Measurements from ENCODE around the gene GJC1.

Gene GJC1

GRCh38 chr17:44847586-44847985 lies 17.5 kb upstream of the GJC1 start, which contains the start of gene HIGD1B:
Gene HIGD1B, plus strand, starts transcription at chr17:44847883. Its CDS starts 270 bp downstream, at chr17:44848153.
- DNase-seq (ENCODE audit: low read depth): no peak

GRCh38 chr17:44846206-44846605 lies 16.1 kb upstream of the GJC1 start:
- DNase-seq (ENCODE audit: low read depth): no peak
- no peak overlapping the region for H3K4me3 ChIP-seq (ENCODE audit: low read depth, low read length)
- no peak for TF ChIP-seq CTCF (conservative IDR thresholded peaks at IDR 0.05; ENCODE audit: low read depth, low read length)

More at GRCh38 chr17:44847586-44847985, 17.5 kb upstream of the GJC1 start, which contains the start of gene HIGD1B:
- no peak for TF ChIP-seq CTCF (conservative IDR thresholded peaks at IDR 0.05; ENCODE audit: low read depth, low read length)
- no peak within 1 kb of the TSS for H3K4me3 ChIP-seq (ENCODE audit: low read depth, low read length)

- peak; percentile 30 for TF ChIP-seq CTCF (conservative IDR thresholded peaks at IDR 0.05; ENCODE audit: low read depth, low read length)
These were observed 14.3 kb upstream of the GJC1 start for GRCh38 chr17:44844390-44844830.

GRCh38 chr17:44842748-44843147 lies 12.7 kb upstream of the GJC1 start:
- no peak for DNase-seq (ENCODE audit: low read depth)
- H3K4me3 ChIP-seq (ENCODE audit: low read depth, low read length): no peak overlapping the region
- TF ChIP-seq CTCF (conservative IDR thresholded peaks at IDR 0.05; ENCODE audit: low read depth, low read length): no peak

More at GRCh38 chr17:44844390-44844830, 14.3 kb upstream of the GJC1 start:
- no peak overlapping the region for H3K4me3 ChIP-seq (ENCODE audit: low read depth, low read length)
- DNase-seq (ENCODE audit: low read depth): peak; percentile 40

GRCh38 chr17:44840936-44841335 lies 10.8 kb upstream of the GJC1 start:
- no peak for DNase-seq (ENCODE audit: low read depth)
- H3K4me3 ChIP-seq (ENCODE audit: low read depth, low read length): no peak overlapping the region
- no peak for TF ChIP-seq CTCF (conservative IDR thresholded peaks at IDR 0.05; ENCODE audit: low read depth, low read length)

GRCh38 chr17:44840274-44840673 lies 10.2 kb upstream of the GJC1 start:
- no peak for DNase-seq (ENCODE audit: low read depth)
- no peak overlapping the region for H3K4me3 ChIP-seq (ENCODE audit: low read depth, low read length)
- no peak for TF ChIP-seq CTCF (conservative IDR thresholded peaks at IDR 0.05; ENCODE audit: low read depth, low read length)

- H3K4me3 ChIP-seq (ENCODE audit: low read depth, low read length): no peak overlapping the region
- TF ChIP-seq CTCF (conservative IDR thresholded peaks at IDR 0.05; ENCODE audit: low read depth, low read length): no peak
- no peak for DNase-seq (ENCODE audit: low read depth)
These were observed 7.1 kb upstream of the GJC1 start for GRCh38 chr17:44837196-44837595.
